ENCODE data around the gene SH3RF3.

The SH3RF3 gene

GRCh38 chr2:109423556-109424359 lies 294.8 kb downstream of the SH3RF3 start:
- no peak for DNase-seq

- no peak for DNase-seq
Measured at GRCh38 chr2:109425411-109425810, 296.4 kb downstream of the SH3RF3 start.

- DNase-seq: no peak
Measured at GRCh38 chr2:109427661-109428091, 298.7 kb downstream of the SH3RF3 start.

DNA sequence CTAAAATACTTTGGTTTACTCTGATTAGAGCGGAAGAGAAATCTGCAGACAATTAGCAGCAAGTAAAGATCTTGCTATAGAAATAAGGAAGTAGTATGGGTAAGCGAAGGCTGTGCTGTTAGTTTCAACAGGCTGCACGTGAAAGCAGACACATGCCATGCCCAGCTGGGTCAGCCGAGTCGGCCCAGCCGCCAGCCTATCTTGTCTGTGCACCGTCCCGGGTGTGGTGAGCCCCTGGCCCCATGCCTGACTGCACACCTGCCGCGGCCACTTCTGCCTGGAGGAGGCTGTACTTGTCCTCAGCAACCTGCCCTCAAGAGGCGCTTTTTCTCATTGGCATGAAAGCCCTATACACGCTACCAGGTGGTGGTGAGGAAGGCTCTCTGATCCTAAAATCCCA lies 299.3 kb downstream of the SH3RF3 start:
- no peak for DNase-seq

- no peak for DNase-seq
Measured at GRCh38 chr2:109428841-109429566, 300.0 kb downstream of the SH3RF3 start.

- no peak for DNase-seq
Measured at GRCh38 chr2:109429567-109430328, 300.7 kb downstream of the SH3RF3 start.

- no peak for DNase-seq
Measured at GRCh38 chr2:109430329-109430636, 301.3 kb downstream of the SH3RF3 start.

DNA sequence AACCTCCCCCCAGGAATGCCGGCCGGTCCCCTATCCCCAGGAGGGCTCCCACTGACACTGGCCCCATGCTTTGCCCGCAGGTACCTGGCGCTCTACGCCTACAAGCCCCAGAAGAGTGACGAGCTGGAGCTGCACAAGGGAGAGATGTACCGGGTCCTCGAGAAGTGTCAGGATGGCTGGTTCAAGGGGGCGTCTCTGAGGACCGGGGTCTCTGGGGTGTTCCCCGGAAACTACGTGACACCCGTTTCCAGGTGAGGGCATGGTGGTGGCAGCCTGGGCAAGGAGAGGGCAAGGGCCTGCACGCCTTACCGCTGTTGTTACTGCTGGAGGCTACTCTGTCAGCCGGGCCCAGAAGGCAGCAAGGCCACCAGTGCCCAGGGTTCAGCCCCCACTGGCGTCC lies 303.4 kb downstream of the SH3RF3 start:
- no peak for DNase-seq

- no peak for DNase-seq
Measured at GRCh38 chr2:109433486-109433885, 304.5 kb downstream of the SH3RF3 start.

DNA sequence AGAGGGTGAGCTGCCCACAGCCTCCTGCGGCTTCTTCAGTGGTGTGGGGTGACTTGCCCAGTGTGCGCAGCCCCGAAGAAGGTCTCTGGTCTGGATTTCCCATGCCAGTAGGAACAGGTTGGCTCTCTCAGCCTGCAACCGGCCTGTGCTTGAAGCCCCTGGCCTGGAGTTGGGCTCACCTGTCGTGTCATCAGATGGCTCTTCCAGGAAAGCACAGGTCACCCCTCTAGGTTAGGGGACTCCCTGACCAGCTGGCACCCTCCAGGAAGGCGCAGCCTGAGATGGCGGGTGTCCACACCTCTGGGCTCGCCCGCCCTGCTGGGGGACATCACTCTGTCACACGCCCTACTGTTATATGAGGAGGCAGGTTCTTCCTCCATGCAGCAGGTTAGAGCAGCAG lies 304.9 kb downstream of the SH3RF3 start:
- no peak for DNase-seq

GRCh38 chr2:109434351-109434750 lies 305.3 kb downstream of the SH3RF3 start:
- no peak for DNase-seq

DNA sequence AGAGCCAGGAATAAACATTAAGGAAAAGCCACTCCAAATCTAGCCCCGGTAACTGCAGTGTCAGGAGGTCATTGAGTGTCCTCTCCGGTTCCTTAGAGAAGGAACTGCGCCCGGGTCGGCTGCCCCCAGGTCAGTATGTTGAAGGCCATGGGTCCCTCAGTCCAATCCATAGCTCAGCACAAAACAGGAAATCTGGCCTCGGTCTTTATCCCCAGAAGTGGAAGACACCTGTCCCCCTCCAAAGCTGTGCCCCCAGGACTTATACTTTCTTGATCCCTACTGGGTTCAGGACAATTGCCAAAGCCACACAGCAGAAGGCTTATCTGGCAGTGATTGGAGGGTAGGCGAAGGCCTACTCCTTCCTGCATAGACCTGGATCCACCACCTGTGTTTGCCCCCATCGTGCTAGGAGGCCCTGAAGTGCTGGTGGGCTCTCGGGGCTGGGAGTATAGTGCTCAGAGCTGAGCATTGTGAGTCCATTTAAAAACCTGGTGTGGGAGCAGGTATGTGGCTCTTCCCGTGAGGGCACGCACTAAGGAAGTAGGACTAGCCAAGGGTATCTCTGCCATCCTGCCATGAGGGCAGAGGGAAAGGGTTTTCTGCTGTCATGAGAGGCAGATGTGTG lies 306.2 kb downstream of the SH3RF3 start:
- DNase-seq: no peak

- DNase-seq: no peak
Measured at GRCh38 chr2:109435901-109436598, 307.0 kb downstream of the SH3RF3 start.

DNA sequence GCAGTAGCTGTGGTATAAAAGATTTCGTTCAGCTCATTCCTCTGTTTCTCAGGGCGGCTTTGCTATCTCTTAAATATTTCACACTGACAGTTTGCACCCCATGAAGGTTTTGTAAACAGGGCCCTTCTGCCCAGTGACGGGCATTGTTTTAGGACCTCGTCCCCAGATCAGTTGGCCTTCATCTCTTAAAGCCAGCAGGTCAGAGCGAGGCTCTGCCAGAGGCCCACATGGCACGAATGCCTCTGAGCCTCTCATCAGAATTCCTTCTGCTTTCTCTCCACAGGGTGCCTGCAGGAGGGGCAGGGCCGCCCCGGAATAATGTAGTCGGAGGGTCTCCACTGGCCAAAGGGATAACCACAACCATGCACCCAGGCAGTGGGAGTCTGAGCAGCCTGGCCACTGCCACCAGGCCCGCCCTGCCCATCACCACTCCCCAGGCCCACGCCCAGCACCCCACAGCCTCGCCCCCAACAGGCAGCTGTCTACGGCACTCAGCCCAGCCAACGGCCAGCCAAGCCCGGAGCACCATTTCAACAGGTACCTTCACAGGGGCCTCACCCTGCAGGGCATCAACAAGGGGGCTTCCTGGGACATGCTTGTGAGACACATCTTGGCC lies 307.7 kb downstream of the SH3RF3 start:
- no peak for DNase-seq

DNA sequence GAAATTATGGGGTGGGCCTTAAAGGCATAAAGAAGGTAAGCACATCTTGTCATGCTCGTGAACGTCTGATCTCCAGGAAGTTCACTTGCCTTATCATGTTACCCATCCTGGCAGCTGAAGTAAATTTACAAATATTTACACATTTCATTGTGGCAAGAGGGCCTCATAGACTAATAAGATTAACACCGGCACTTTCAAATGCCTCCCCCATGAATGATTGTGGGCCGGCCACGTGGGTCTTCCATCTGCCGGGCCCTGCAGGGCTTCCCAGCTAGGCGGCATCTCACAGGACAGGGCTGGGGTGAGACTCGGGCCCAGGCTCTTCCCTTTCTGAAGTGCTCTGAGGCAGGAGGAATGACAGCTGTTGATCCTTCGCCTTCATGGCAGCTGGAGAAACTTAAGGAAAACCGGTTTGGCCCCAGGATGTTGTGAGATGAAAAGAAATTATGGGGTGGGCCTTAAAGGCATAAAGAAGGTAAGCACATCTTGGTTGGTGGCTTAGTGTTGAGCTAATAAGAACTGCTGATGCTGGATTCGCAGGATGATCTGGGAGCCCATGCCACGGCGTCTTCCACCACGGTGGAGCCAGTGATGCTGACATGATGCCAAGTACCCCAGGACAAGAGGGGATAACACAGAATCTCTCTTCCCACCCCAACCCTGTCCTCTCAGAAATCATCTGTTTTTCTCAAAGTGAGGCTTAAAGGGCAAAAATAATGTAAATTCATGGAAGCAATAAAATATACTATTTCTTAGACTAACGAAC lies 308.5 kb downstream of the SH3RF3 start:
- DNase-seq: peak; percentile 83

DNA sequence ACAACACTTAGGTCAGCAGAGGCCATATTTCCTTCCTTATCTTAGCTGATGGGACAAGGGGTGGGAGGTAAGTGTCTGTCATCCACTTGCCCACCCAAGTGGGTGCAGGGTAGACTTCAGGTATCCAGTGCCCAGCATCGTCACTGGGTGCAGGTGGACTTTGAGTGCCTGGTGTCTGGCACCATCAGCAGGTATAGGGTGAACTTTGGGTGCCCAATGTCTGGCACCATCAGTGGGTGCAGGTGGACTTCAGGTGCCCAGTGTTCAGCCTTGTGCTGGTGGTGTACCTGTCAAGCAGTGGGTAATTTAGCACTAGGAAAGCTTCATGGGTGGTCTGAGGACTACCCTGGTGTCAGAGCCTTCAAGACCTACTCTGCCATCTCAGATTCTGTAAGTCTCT lies 309.1 kb downstream of the SH3RF3 start:
- no peak for DNase-seq

DNA sequence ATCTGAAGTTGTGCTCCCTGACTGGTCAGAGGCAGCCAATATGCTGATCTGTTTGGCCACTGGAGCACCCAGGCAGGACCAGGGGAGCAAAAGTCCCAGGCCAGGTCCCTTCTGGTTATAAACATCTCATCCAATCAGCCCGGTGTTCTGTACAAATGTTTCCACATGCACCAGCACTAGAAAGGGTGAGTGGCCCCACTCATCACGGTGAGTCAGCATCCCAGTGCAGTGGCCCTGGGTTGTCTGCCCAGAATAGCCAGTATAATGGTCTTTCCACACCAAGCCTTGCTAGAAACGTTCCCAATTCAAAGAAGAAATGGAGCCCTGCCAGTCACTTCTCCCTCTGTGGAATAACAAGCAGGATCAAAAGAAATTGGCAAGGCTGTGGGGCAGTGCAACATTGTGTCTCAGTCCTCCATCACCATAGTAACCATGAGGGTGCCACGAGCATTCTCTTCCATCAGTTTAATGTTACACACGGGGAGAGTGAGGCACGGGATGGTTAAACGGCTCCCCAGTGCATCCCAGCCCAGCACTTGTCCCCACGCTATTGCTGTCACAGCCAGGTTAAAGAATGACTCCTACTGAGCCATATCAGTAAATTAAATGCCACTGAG lies 309.9 kb downstream of the SH3RF3 start:
- no peak for DNase-seq

GRCh38 chr2:109439390-109439786 lies 310.4 kb downstream of the SH3RF3 start:
- DNase-seq: no peak

DNA sequence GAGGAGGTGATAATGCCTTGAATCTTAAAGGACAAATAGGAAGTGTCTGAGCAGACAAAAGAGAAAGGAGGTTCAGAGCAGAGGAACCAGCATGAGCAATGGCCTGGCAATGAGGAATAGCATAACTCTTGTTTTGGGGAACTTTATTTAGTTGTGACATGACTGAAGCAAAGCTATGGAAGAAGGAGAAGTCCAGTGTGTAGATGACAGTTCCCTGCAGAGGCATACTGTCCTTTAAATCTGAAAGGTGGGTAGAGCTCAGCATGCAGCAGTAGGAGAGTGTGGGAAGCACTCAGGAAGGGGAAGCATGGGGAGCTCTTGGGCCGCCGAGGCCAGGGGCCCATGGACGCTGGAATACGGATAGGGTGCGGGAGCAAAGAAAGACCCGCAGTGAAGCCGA lies 311.0 kb downstream of the SH3RF3 start:
- no peak for DNase-seq

GRCh38 chr2:109440499-109441156 lies 311.6 kb downstream of the SH3RF3 start:
- DNase-seq: no peak
